Measurements from ENCODE around the gene DIRAS2. TPM values are rescaled to one million over a fixed set of nuclear protein-coding genes. Genes with fewer than 3 reads are reported as not detected.
"Not testable (repeated sequence)": the region's sequence is repeated elsewhere in the genome, so short reads cannot be mapped to it uniquely, and the experiment has no call there.

The DIRAS2 gene
- total RNA-seq, 4 donors from 2014 or later = 0.32 to 0.73 (median 0.53) TPM

DNA sequence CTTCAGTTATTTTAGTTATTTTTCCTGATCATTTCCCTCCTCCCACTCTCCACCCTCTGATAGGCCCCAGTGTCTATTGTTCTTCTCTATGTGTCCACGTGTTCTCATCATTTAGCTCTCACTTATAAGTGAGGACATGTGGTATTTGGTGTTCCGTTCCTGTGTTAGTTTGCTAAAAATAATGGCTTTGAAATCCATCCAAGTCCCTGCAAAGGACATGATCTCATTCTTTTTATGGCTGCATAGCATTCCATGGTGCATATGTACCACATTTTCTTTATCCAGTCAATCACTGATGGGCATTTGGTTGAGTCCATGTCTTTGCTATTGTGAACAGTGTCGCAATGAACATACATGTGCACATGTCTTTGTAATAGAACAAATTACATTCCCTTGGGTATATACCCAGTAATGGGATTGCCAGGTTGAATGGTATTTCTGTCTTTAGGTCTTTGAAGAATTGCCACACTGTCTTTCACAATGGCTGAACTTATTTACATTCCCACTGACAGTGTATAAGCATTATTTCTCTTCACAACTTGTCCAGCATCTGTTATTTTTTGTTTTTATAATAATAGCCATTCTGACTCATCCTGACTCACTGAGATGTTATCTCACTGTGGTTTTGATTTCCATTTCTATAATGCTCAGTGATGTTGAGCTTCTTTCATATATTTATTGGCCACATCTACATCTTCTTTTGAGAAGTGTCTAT is 17.2 kb upstream of the DIRAS2 start:
- Histone ChIP-seq H3K4me3 (no peak overlapping the region), H3K27me3 (no peaks in the 10 kb centered on the region), H3K4me1 (no peaks in the 10 kb centered on the region), H3K27ac (no peak overlapping the region), H3K9me3 (no peaks in the 10 kb centered on the region), H3K36me3 (no peaks in the 10 kb centered on the region)
- DNase-seq (ENCODE audit: low spot score in 2 of 2) = no peak
- TF ChIP-seq POLR2AphosphoS5 (IDR thresholded peaks at IDR 0.05) (no peak), POLR2A (IDR thresholded peaks at IDR 0.05) (no peak), EP300 (IDR thresholded peaks at IDR 0.05) (no peak)
- TF ChIP-seq, protein P1, sequence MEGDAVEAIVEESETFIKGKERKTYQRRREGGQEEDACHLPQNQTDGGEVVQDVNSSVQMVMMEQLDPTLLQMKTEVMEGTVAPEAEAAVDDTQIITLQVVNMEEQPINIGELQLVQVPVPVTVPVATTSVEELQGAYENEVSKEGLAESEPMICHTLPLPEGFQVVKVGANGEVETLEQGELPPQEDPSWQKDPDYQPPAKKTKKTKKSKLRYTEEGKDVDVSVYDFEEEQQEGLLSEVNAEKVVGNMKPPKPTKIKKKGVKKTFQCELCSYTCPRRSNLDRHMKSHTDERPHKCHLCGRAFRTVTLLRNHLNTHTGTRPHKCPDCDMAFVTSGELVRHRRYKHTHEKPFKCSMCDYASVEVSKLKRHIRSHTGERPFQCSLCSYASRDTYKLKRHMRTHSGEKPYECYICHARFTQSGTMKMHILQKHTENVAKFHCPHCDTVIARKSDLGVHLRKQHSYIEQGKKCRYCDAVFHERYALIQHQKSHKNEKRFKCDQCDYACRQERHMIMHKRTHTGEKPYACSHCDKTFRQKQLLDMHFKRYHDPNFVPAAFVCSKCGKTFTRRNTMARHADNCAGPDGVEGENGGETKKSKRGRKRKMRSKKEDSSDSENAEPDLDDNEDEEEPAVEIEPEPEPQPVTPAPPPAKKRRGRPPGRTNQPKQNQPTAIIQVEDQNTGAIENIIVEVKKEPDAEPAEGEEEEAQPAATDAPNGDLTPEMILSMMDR (IDR thresholded peaks at IDR 0.05) = no peak
- WGBS = 36% methylated on average over 3 of the region's 3 CpGs

- DNase-seq (ENCODE audit: low spot score in 2 of 2) = no peak
- H3K9me3 ChIP-seq = no peaks in the 10 kb centered on the region
Measured at GRCh38 chr9:90658783-90659182, 16.2 kb upstream of the DIRAS2 start.

DNA sequence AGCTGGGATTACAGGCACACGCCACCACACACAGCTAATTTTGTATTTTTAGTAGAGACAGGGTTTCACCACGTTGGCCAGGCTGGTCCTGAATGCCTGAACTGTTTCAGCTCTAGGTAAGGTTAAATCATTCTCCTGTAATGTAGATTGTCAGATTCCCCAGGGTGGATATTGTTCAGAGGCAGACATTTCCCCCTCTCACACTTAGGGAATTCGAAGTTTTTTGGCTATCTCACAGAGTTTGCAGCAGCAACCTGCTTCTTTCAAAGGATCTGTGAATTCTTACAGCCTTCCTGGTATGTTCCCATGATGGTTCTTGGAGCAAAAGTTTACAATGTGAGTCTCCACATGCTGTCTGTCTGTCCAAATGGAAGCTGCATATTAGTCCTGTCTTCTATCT is 15.6 kb upstream of the DIRAS2 start:
- Histone ChIP-seq H3K9me3 (no peaks in the 10 kb centered on the region), H3K36me3 (no peaks in the 10 kb centered on the region), H3K4me3 (no peak overlapping the region), H3K4me1 (no peaks in the 10 kb centered on the region), H3K27ac (no peak overlapping the region), H3K27me3 (no peaks in the 10 kb centered on the region)
- TF ChIP-seq EP300 (IDR thresholded peaks at IDR 0.05) = no peak
- TF ChIP-seq POLR2AphosphoS5 (IDR thresholded peaks at IDR 0.05) = no peak
- TF ChIP-seq, protein P1 (IDR thresholded peaks at IDR 0.05) = no peak
- no peak for TF ChIP-seq POLR2A (IDR thresholded peaks at IDR 0.05)
- no peak for DNase-seq (ENCODE audit: low spot score in 2 of 2)
- 73% methylated on average over 3 of the region's 3 CpGs for WGBS

More at GRCh38 chr9:90658783-90659182, 16.2 kb upstream of the DIRAS2 start:
- 92% methylated on average over 4 of the region's 4 CpGs for whole genome bisulfite sequencing
- Histone ChIP-seq H3K27me3 (no peaks in the 10 kb centered on the region), H3K4me3 (no peak overlapping the region), H3K36me3 (no peaks in the 10 kb centered on the region), H3K4me1 (no peaks in the 10 kb centered on the region), H3K27ac (no peak overlapping the region)
- TF ChIP-seq, protein P1 (IDR thresholded peaks at IDR 0.05) = no peak
- TF ChIP-seq POLR2A (IDR thresholded peaks at IDR 0.05) (no peak), POLR2AphosphoS5 (IDR thresholded peaks at IDR 0.05) (no peak), EP300 (IDR thresholded peaks at IDR 0.05) (no peak)

GRCh38 chr9:90656876-90657275 is 14.3 kb upstream of the DIRAS2 start:
- H3K27ac ChIP-seq; H3K27me3 ChIP-seq; DNase-seq (ENCODE audit: low spot score in 2 of 2); H3K9me3 ChIP-seq; H3K36me3 ChIP-seq; H3K4me3 ChIP-seq; H3K4me1 ChIP-seq: not testable (repeated sequence)
- WGBS = 64% methylated on average over 6 of the region's 6 CpGs

- no peak for DNase-seq (ENCODE audit: low spot score in 2 of 2)
- Histone ChIP-seq H3K4me3 (no peak overlapping the region), H3K9me3 (peaks cover 7% of the 10 kb centered on the region), H3K36me3 (no peaks in the 10 kb centered on the region), H3K27ac (no peak overlapping the region), H3K27me3 (peaks cover 4% of the 10 kb centered on the region), H3K4me1 (no peaks in the 10 kb centered on the region)
- TF ChIP-seq, protein P1 (IDR thresholded peaks at IDR 0.05) = no peak
- TF ChIP-seq POLR2A (IDR thresholded peaks at IDR 0.05) (no peak), EP300 (IDR thresholded peaks at IDR 0.05) (no peak), POLR2AphosphoS5 (IDR thresholded peaks at IDR 0.05) (no peak)
- 69% methylated on average over 1 of the region's 1 CpG for WGBS
Measured at GRCh38 chr9:90651246-90651645, 8.6 kb upstream of the DIRAS2 start.
